RWPE1 (cell line): Measurements from ENCODE around the gene SNAI3.

Experiments
- CTCF ChIA-PET: fragments of 350-600 bp; sonication (Branson Sonifier 250); formaldehyde crosslinking; extraction: SDS; loops from one replicate; lab custom pipeline; 2021; lab: Yijun Ruan, JAX
- POLR2A ChIA-PET: fragments of 400-600 bp; formaldehyde crosslinking; extraction: SDS; loops from one replicate; lab custom pipeline; 2020; ENCODE audit warnings: antibody characterized with exemption; ENCODE audit not compliant: low non-redundant PET; lab: Yijun Ruan, JAX
- DNase-seq: peaks from one replicate; pipeline ENCODE4 v3.0.0; 2012; ENCODE audit warnings: low spot score
- H3K27ac ChIP-seq: fragments of 450-650 bp; 2 replicates; pipeline ENCODE4 v1.5.1; 2017
- TF ChIP-seq, protein P1 (sequence below): fragments of 450-650 bp; conservative IDR thresholded peaks from 2 replicates; pipeline ENCODE4 v1.5.1; 2017; ENCODE audit warnings: low read depth, mild to moderate bottlenecking

SNAI3 gene

DNA sequence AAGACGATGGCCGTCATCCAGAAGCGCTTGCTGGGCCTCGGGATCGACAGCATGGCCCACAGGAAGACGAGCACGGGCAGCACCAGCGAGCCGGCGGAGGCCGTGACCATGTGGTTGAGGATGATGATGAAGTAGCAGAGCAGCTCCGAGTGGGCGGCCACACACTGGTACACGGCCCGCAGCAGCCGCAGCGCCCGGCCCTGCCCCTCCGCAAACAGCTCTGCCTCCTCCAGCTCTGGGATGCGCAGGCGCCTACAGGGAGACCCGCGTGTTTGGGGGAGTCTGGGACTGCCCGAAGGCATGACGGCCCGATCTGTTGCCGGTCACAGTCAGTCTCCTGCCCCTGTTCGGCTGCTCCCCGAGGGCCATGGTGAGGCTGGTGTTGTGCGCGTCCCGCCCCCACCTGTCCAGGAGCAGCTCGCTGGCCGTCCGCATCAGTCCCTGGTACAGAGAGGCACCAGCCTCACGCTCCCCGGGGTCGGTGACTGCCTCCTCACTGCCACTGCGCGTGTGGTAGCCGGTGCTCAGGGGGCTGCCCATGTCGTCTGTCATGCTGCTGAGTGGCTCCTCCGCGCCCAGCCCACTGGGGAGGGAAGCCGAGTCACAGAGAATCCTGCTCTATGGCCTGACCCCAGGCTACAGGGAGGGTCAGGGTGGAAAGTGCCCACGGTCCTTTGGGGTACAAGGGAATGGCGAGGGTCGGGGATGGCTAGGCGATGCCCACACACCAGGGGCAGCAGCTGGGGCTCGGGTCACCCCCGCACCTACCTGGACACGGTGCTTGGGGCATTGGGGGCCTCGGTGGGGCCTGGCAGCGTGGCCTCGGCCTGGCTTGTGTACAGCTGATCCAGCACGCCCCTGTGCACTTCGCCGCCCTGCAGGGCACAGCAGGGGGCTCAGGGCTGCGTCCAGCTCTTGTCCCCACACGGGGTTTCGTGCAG lies 35.8 kb upstream of the SNAI3 start:
- H3K27ac ChIP-seq = no peak overlapping the region
- no peak for DNase-seq
- TF ChIP-seq, protein P1, sequence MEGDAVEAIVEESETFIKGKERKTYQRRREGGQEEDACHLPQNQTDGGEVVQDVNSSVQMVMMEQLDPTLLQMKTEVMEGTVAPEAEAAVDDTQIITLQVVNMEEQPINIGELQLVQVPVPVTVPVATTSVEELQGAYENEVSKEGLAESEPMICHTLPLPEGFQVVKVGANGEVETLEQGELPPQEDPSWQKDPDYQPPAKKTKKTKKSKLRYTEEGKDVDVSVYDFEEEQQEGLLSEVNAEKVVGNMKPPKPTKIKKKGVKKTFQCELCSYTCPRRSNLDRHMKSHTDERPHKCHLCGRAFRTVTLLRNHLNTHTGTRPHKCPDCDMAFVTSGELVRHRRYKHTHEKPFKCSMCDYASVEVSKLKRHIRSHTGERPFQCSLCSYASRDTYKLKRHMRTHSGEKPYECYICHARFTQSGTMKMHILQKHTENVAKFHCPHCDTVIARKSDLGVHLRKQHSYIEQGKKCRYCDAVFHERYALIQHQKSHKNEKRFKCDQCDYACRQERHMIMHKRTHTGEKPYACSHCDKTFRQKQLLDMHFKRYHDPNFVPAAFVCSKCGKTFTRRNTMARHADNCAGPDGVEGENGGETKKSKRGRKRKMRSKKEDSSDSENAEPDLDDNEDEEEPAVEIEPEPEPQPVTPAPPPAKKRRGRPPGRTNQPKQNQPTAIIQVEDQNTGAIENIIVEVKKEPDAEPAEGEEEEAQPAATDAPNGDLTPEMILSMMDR = no peak
- ChIA-PET CTCF (interaction anchor here (0.6 to 0.7 kb wide), 2 partner anchors 45 to 802 kb away, joined by 3 to 4 read pairs; no protein-coding TSS in a partner anchor), POLR2A (no interaction called here)

DNA sequence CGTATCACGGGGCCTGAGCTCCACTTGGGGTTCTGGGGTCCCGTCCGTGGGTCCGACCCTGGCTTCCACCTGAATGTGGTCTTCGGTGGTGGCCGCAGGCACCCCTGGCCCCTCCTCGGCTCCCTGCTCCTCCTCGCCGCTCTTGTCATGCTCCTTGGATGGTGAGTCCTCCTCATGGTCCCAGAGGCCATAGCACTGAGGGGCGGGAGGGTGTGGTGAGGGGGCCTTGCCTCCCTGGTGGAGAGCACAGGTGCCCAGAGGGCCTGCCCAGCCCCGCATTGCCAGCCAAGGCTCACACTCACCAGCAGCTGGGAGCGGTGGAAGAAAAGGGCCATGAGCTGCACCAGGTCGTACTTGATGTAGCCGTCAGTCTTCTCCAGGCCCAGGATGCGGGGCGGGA lies 34.9 kb upstream of the SNAI3 start:
- ChIA-PET CTCF (interaction anchor here (1.4 kb wide), 1 partner anchor 16 kb away, joined by 3 read pairs; no protein-coding TSS in a partner anchor), POLR2A (no interaction called here)
- no peak overlapping the region for H3K27ac ChIP-seq
- DNase-seq = no peak
- TF ChIP-seq, protein P1 = no peak

DNA sequence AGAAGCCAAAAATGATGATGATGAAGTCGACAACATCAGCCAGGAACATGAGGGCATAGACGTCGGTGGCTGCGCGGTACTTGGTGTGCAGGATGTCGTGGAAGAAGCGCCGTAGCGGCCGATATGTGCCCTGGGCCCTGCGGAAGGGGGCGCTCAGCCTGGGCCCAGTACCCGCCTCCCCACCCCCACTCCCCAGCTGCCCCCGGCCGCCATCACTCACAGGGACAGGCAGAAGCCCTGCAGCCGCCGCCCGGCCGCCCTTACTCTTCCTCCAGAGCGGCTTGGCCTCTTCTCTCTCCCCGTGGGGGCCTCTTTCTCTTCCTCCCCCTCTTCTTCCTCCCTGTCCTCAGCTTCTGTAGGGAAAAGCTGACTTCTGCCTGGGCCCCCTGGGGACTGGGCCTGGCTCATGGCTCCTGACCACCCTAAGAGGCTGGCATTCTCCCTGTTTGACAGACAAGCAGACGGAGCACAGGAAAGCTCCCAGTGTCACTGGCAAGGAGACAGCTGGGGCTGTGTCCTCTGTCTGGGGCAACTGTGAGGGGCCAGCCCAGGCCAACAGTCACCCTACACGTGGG lies 34.2 kb upstream of the SNAI3 start:
- TF ChIP-seq, protein P1 = no peak
- H3K27ac ChIP-seq = peak overlapping the region; percentile 15
- ChIA-PET CTCF (interaction anchor here (1.4 kb wide), 1 partner anchor 17 kb away, joined by 3 read pairs; no protein-coding TSS in a partner anchor), POLR2A (no interaction called here)
- DNase-seq = no peak

DNA sequence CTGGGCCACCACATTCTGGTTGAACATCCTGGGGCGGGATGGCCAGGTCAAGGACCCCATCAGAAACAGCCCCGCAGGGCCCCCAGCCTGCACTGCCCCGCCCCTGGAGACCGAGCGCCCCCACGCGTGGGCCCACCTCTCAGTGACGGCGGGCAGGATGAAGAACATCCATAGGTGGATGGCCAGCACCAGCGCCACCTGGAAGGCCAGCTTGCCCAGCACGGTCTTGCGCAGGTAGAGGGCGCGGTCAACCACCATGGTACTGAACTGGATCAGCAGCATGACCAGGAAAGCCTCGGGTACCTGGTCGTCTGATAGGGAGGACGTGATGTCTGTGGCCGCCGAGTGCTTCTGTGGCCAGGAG lies 33.6 kb upstream of the SNAI3 start:
- ChIA-PET POLR2A (no interaction called here), CTCF (no interaction called here)
- peak overlapping the region; percentile 15; the same call in 1 of the 2 replicates for H3K27ac ChIP-seq
- DNase-seq = no peak
- TF ChIP-seq, protein P1 = no peak

DNA sequence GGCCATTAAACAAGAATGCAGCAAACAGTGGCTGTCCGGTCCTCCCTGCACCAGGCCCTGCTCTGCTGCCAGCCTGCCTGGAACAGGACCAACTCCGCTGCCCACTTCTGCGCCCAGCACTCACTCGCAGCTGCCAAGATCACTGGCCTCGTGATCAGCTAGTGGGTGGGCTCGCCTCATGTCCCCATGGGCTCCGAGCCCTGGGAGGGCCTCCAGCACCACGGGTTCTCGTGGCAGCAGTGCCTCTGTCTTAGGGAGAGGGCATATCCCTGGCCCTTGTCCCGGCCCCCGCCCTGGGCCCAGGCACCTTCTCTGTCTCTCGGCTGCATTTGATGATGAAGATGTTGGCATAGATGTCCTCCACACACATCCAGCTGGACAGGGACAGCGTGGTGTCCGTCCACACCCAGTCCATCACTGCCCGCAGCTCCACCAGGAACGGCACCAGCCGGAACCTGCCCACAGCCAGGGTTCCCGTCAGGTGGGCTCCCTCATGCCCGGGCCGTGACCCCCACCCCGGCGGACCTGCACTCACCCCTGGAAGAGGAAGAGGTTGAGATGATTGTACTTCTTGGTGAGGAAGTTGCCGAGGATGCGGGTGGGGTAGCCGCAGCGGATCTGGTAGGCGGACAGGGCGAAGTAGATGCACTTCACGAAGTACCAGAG lies 33.1 kb upstream of the SNAI3 start:
- CTCF ChIA-PET = no interaction called here
- POLR2A ChIA-PET = no interaction called here
- H3K27ac ChIP-seq = peak overlapping the region; percentile 22; the same call in 1 of the 2 replicates
- no peak for DNase-seq
- TF ChIP-seq, protein P1 = no peak

DNA sequence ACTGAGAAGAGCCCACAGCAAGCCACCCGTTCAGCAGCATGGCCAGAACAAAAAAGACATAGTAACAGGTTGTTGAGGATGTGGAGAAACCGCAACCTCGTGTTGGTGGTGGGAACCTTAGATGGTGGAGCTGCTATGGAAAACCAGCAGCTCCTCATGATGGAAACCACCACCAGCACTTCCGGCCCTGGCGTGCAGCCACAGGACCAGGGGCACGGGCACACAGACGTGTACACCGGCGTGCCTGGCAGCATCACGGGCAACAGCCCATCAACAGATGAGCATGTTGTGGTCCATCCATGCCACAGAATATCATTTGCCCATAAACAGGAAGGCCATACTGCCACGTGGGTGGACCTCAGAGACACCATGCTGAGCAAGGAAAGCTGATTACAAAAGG lies 31.9 kb upstream of the SNAI3 start:
- POLR2A ChIA-PET = no interaction called here
- CTCF ChIA-PET = interaction anchor here (1.1 kb wide), 1 partner anchor 19 kb away, joined by 3 read pairs; no protein-coding TSS in a partner anchor

More for the DNA sequence above, 31.9 kb upstream of the SNAI3 start:
- no peak for DNase-seq
- TF ChIP-seq, protein P1 = no peak
- H3K27ac ChIP-seq = peak overlapping the region; percentile 22
